ENCODE results near the gene BAIAP2L2. TPM values are rescaled to one million over a fixed set of nuclear protein-coding genes. Genes with fewer than 3 reads are reported as not detected.
"Not testable (repeated sequence)": the region's sequence is repeated elsewhere in the genome, so short reads cannot be mapped to it uniquely, and the experiment has no call there.

The BAIAP2L2 gene, protein sequence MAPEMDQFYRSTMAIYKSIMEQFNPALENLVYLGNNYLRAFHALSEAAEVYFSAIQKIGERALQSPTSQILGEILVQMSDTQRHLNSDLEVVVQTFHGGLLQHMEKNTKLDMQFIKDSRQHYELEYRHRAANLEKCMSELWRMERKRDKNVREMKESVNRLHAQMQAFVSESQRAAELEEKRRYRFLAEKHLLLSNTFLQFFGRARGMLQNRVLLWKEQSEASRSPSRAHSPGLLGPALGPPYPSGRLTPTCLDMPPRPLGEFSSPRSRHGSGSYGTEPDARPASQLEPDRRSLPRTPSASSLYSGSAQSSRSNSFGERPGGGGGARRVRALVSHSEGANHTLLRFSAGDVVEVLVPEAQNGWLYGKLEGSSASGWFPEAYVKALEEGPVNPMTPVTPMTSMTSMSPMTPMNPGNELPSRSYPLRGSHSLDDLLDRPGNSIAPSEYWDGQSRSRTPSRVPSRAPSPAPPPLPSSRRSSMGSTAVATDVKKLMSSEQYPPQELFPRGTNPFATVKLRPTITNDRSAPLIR
- 0.88 and 1.1 TPM in 2 replicates for total RNA-seq

DNA sequence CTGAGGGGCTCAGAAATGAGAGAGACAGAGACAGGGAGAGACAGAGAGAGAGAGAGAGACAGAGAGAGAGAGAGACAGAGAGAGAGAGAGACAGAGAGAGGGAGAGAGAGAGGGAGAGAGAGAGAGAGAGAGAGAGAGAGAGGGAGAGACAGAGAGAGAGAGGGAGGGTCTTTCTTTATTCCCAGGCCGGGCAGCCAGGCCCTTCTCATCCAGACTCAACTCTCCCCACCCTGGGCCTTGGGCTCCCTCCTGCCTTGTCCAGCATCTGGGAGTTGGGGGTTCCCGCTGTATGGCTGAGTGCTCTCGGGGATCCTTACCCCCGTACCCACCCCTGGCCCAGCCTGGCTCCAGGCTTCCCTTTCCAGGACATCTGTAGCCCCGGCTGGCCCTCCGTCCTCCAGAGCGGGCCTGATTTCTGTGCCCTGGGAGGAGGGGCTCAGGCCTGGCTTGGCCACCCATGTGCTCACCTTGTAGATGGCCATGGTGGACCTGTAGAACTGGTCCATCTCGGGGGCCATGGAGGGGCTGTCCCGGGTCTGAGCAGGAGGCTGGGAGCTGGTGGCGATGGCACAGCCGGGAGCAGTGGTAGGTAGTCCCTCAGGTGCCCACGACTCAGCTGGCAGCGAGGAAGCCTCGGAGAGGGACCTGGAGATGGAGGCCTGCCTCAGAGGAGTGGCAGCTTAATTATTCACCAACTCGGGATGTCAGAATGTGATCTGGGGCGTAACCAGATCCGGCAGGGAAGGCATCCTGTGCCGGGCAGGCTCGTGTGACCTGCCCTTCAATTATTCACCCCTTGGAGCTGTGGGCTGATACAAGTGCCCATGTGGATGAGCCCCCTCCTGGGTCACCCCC is at the start of gene BAIAP2L2:
TSS of gene BAIAP2L2 (minus strand) at position 677 of the 855 bp plus-strand sequence. CDS start at position 518, 159 bp downstream.
- no peaks in the 10 kb centered on the region for H3K4me1 ChIP-seq (ENCODE audit: insufficient read depth, low read length)

DNA sequence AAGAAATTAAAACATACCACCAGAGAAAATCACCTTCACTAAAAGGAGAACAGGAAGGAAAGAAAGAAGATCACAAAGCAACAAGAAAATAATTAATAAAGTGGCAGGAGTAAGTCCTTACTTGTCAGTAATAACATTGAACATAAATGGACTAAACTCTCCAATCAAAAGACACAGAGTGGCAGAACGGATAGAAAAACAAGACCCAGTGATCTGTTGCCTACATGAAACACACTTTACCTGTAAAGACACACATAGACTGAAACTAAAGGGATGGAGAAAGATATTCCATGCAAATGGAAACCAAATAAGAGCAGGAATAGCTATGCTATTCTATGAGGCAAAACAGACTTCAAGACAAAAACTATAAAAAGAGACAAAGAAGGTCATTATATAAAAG is 45.2 kb upstream of the BAIAP2L2 start:
- Histone ChIP-seq H3K36me3 (ENCODE audit: insufficient read depth, low read length) (no peaks in the 10 kb centered on the region), H2AFZ (ENCODE audit: low read length) (no peak overlapping the region), H3K4me2 (ENCODE audit: insufficient read depth, low read length) (no peak overlapping the region), H3K9me3 (ENCODE audit: low read depth, low read length) (no peaks in the 10 kb centered on the region), H3K4me3 (ENCODE audit: insufficient read depth, low read length) (no peak overlapping the region), H3K27ac (ENCODE audit: low read depth, low read length) (no peak overlapping the region), H4K20me1 (ENCODE audit: insufficient read depth, low read length) (no peaks in the 10 kb centered on the region), H3K27me3 (ENCODE audit: insufficient read depth, low read length) (no peaks in the 10 kb centered on the region), H3K4me1 (ENCODE audit: insufficient read depth, low read length) (no peaks in the 10 kb centered on the region), H3K79me2 (ENCODE audit: insufficient read depth, low read length) (no peaks in the 10 kb centered on the region)
- TF ChIP-seq, protein P1, sequence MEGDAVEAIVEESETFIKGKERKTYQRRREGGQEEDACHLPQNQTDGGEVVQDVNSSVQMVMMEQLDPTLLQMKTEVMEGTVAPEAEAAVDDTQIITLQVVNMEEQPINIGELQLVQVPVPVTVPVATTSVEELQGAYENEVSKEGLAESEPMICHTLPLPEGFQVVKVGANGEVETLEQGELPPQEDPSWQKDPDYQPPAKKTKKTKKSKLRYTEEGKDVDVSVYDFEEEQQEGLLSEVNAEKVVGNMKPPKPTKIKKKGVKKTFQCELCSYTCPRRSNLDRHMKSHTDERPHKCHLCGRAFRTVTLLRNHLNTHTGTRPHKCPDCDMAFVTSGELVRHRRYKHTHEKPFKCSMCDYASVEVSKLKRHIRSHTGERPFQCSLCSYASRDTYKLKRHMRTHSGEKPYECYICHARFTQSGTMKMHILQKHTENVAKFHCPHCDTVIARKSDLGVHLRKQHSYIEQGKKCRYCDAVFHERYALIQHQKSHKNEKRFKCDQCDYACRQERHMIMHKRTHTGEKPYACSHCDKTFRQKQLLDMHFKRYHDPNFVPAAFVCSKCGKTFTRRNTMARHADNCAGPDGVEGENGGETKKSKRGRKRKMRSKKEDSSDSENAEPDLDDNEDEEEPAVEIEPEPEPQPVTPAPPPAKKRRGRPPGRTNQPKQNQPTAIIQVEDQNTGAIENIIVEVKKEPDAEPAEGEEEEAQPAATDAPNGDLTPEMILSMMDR (IDR thresholded peaks at IDR 0.05; ENCODE audit: extremely low read depth, low read depth, low read length), result no peak
- no peak for DNase-seq (ENCODE audit: insufficient read length, low spot score, missing footprints)

More for the DNA sequence above, at the start of gene BAIAP2L2:
- Histone ChIP-seq H3K4me3 (ENCODE audit: insufficient read depth, low read length) (no peak within 1 kb of the TSS), H3K79me2 (ENCODE audit: insufficient read depth, low read length) (no peaks in the 10 kb centered on the region), H2AFZ (ENCODE audit: low read length) (no peak within 1 kb of the TSS), H3K4me2 (ENCODE audit: insufficient read depth, low read length) (no peak within 1 kb of the TSS), H3K36me3 (ENCODE audit: insufficient read depth, low read length) (no peaks in the 10 kb centered on the region), H3K27me3 (ENCODE audit: insufficient read depth, low read length) (no peaks in the 10 kb centered on the region), H3K27ac (ENCODE audit: low read depth, low read length) (no peak within 1 kb of the TSS), H4K20me1 (ENCODE audit: insufficient read depth, low read length) (no peaks in the 10 kb centered on the region), H3K9me3 (ENCODE audit: low read depth, low read length) (no peaks in the 10 kb centered on the region)
- TF ChIP-seq, protein P1 (IDR thresholded peaks at IDR 0.05; ENCODE audit: extremely low read depth, low read depth, low read length), result no peak
- peak; percentile 81 for DNase-seq (ENCODE audit: insufficient read length, low spot score, missing footprints)

DNA sequence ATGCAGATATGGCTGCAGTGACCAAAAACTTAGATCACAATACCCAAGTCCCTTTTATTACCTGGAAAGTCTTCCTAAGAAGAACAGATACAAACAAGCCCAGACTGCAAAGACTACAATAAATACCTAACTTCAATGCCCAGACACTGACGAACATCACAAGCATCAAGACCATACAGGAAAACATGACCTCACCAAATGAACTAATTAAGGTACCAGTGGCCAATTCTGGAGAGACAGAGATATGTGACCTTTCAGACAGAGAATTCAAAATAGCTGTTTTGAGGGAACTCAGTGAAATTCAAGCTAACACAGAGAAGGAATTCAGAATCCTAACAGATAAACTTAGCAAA is 44.1 kb upstream of the BAIAP2L2 start:
- not testable (repeated sequence) for H3K27ac ChIP-seq (ENCODE audit: low read depth, low read length); H3K27me3 ChIP-seq (ENCODE audit: insufficient read depth, low read length); H3K4me2 ChIP-seq (ENCODE audit: insufficient read depth, low read length); DNase-seq (ENCODE audit: insufficient read length, low spot score, missing footprints); H3K79me2 ChIP-seq (ENCODE audit: insufficient read depth, low read length); H3K4me3 ChIP-seq (ENCODE audit: insufficient read depth, low read length); H3K4me1 ChIP-seq (ENCODE audit: insufficient read depth, low read length); H2AFZ ChIP-seq (ENCODE audit: low read length); H4K20me1 ChIP-seq (ENCODE audit: insufficient read depth, low read length); H3K36me3 ChIP-seq (ENCODE audit: insufficient read depth, low read length); H3K9me3 ChIP-seq (ENCODE audit: low read depth, low read length)

DNA sequence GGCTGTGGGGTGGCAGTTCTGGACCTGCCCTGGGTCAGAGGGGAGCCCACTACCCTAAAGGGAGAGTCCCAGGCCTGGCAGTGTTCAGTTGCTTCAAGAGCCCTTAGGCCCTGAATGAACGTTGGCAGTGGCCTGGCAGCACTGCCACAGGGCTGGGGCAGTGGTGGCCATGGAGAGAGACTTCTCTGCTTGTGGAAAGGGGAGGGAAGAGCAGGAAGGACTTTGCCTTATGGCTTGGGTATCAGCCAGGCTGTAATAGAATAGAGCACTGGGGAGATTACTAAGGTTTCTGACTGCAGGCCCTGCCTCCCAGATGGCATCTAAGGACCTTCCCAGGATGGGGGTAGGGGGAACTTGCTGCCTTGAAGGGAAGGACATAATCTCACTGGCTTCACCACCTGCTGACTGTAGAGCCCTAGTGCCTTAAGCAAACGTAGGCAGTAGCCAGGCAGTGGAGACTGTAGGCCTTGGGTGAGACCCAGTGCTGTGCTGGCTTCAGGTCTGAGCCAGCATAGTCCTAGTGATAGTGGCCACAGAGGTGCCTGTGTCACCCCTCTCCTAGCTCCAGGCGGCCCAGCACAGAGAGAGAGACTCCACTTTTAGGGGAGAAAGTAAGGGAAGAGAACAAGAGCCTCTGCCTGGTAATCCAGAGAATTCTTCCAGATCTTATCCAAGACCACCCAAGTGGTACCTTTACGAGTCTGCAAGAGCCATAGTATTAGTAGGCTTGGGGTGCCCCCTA is 43.5 kb upstream of the BAIAP2L2 start:
- Histone ChIP-seq H3K36me3 (ENCODE audit: insufficient read depth, low read length) (no peaks in the 10 kb centered on the region), H3K27ac (ENCODE audit: low read depth, low read length) (no peak overlapping the region), H4K20me1 (ENCODE audit: insufficient read depth, low read length) (no peaks in the 10 kb centered on the region), H3K4me1 (ENCODE audit: insufficient read depth, low read length) (no peaks in the 10 kb centered on the region), H3K9me3 (ENCODE audit: low read depth, low read length) (no peaks in the 10 kb centered on the region), H3K79me2 (ENCODE audit: insufficient read depth, low read length) (no peaks in the 10 kb centered on the region), H3K4me2 (ENCODE audit: insufficient read depth, low read length) (no peak overlapping the region), H2AFZ (ENCODE audit: low read length) (no peak overlapping the region), H3K27me3 (ENCODE audit: insufficient read depth, low read length) (no peaks in the 10 kb centered on the region), H3K4me3 (ENCODE audit: insufficient read depth, low read length) (no peak overlapping the region)
- no peak for DNase-seq (ENCODE audit: insufficient read length, low spot score, missing footprints)
- TF ChIP-seq, protein P1 (IDR thresholded peaks at IDR 0.05; ENCODE audit: extremely low read depth, low read depth, low read length), result no peak
